Adrenal gland (tissue), 5 donors: Measurements from ENCODE around the gene MACF1.

Source experiments
- POLR2A ChIP-seq, 2 donors: fragments of 450-650 bp; IDR thresholded peaks; one replicate each; pipeline ENCODE4 v1.6.1; 2017; ENCODE audit warnings: antibody characterized with exemption in 2 of 2, mild to moderate bottlenecking in 2 of 2, moderate library complexity in 1 of 2
- TF ChIP-seq, protein P1 (sequence below), 6 experiments: fragments of 450-650 bp in 4 of 6; fragments of 200-600 bp in 2 of 6; sonication (generic) in 1 of 6; IDR thresholded peaks; 1 replicate in 5 of 6; 2 replicates in 1 of 6; pipeline versions ENCODE4 v1.5.1 to v1.8.0; 2016 to 2021; ENCODE audit warnings: antibody characterized with exemption in 6 of 6, mild to moderate bottlenecking in 2 of 6, moderate library complexity in 1 of 6
- donor health status: DM: no; HTN: no; CAD: no.

DNA sequence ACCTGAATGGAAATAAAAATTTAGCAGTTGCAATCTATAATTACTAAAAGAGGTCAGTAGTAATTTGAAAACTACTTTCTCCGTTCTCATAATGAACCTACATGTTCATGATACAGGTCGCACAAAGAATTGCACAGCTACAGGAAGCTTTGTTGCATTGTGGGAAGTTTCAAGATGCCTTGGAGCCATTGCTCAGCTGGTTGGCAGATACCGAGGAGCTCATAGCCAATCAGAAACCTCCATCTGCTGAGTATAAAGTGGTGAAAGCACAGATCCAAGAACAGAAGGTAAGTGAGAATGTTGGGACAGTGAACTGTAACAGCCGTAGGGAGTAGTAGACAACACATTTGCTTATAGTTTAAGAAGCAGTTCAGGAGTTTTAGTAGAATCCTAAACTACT lies 218.1 kb downstream of the MACF1 start:
- TF ChIP-seq POLR2A (IDR thresholded peaks at IDR 0.05), result no peak
- TF ChIP-seq, protein P1, sequence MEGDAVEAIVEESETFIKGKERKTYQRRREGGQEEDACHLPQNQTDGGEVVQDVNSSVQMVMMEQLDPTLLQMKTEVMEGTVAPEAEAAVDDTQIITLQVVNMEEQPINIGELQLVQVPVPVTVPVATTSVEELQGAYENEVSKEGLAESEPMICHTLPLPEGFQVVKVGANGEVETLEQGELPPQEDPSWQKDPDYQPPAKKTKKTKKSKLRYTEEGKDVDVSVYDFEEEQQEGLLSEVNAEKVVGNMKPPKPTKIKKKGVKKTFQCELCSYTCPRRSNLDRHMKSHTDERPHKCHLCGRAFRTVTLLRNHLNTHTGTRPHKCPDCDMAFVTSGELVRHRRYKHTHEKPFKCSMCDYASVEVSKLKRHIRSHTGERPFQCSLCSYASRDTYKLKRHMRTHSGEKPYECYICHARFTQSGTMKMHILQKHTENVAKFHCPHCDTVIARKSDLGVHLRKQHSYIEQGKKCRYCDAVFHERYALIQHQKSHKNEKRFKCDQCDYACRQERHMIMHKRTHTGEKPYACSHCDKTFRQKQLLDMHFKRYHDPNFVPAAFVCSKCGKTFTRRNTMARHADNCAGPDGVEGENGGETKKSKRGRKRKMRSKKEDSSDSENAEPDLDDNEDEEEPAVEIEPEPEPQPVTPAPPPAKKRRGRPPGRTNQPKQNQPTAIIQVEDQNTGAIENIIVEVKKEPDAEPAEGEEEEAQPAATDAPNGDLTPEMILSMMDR (IDR thresholded peaks at IDR 0.05), result no peak
